COLO668 (cell line): ENCODE results near the gene PCDHA8.
"Not testable (repeated sequence)": the region's sequence is repeated elsewhere in the genome, so short reads cannot be mapped to it uniquely, and the experiment has no call there.

Experiments
- DNase-seq: peaks from one replicate; lab custom pipeline; 2025; ENCODE audit not compliant: unreplicated experiment; lab: John Stamatoyannopoulos, UW

The PCDHA8 gene

DNA sequence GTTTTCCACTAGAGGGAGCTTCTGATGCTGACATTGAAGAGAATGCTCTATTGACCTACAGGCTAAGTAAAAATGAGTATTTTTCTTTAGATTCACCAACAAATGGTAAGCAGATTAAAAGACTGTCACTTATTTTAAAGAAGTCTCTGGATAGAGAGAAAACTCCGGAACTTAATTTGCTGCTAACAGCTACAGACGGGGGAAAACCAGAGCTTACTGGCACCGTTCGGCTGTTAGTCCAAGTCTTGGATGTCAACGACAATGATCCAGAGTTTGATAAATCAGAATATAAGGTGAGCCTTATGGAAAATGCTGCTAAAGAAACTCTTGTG is 28.5 kb downstream of the PCDHA8 start:
- DNase-seq, result no peak

DNA sequence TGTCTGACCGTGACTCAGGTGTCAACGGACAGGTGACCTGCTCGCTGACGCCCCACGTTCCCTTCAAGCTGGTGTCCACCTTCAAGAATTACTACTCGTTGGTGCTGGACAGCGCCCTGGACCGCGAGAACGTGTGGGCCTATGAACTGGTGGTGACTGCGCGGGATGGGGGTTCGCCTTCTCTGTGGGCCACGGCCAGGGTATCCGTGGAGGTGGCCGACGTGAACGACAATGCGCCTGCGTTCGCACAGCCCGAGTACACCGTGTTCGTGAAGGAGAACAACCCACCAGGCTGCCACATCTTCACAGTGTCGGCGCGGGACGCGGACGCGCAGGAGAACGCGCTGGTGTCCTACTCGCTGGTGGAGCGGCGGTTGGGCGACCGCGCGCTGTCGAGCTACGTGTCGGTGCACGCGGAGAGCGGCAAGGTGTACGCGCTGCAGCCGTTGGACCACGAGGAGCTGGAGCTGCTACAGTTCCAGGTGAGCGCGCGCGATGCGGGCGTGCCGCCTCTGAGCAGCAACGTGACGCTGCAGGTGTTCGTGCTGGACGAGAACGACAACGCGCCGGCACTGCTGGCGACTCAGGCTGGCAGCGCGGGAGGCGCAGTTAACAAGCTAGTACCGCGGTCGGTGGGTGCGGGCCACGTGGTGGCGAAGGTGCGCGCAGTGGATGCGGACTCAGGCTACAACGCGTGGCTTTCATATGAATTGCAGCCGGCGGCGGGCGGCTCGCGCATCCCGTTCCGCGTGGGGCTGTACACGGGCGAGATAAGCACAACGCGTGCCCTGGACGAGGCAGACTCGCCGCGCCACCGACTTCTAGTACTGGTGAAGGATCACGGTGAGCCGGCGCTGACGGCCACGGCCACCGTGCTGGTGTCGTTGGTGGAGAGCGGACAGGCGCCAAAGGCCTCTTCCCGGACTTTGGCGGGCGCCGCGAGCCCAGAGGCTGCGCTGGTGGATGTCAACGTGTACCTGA is 29.5 kb downstream of the PCDHA8 start:
- no peak for DNase-seq

DNA sequence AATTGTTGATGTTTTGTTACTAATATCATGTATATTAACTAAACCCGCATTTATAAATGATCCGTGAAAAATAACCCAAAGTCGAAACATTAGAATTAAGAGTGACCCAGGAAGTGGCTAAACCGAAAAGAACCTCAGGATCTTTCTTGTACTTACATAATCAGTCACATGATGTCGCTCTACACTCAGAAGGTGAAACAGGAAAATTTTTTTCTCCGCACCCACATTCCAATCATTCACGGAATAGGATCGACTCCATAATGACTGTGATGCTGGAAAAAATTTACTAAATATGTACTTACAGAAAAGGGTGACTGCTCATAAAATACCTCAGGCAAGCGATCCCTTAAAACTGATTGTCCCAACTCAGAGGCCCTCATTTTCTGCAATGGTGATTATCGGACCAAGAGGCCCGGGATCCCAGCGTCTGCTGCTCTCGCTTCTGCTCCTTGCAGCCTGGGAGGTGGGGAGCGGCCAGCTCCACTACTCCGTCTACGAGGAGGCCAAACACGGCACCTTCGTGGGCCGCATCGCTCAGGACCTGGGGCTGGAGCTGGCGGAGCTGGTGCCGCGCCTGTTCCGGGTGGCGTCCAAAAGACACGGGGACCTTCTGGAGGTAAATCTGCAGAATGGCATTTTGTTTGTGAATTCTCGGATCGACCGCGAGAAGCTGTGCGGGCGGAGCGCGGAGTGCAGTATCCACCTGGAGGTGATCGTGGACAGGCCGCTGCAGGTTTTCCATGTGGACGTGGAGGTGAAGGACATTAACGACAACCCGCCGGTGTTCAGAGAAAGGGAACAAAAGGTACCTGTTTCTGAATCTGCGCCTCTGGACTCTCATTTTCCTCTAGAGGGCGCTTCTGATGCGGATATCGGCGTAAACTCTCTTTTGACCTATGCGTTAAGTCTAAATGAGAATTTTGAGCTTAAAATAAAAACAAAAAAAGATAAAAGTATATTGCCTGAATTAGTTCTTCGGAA is 34.4 kb downstream of the PCDHA8 start, which contains the start of gene PCDHA12:
Gene PCDHA12, plus strand, starts transcription at position 224 of the 981 bp plus-strand sequence. Its CDS starts 165 bp downstream, at position 389.
- no peak for DNase-seq

DNA sequence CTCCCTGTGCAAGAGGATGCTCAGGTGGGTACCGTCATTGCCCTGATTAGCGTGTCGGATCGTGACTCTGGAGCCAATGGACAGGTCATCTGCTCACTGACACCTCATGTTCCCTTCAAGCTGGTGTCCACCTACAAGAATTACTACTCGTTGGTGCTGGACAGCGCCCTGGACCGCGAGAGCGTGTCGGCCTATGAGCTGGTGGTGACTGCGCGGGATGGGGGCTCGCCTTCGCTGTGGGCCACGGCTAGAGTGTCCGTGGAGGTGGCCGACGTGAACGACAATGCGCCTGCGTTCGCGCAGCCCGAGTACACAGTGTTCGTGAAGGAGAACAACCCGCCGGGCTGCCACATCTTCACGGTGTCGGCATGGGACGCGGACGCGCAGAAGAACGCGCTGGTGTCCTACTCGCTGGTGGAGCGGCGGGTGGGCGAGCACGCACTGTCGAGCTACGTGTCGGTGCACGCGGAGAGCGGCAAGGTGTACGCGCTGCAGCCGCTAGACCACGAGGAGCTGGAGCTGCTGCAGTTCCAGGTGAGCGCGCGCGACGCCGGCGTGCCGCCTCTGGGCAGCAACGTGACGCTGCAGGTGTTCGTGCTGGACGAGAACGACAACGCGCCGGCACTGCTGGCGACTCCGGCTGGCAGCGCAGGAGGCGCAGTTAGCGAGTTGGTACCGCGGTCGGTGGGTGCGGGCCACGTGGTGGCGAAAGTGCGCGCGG is 35.7 kb downstream of the PCDHA8 start:
- DNase-seq, result not testable (repeated sequence)

DNA sequence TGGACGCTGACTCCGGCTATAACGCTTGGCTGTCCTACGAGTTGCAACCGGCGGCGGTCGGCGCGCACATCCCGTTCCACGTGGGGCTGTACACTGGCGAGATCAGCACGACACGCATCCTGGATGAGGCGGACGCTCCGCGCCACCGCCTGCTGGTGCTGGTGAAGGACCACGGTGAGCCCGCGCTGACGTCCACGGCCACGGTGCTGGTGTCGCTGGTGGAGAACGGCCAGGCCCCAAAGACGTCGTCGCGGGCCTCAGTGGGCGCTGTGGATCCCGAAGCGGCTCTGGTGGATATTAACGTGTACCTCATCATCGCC is 36.2 kb downstream of the PCDHA8 start:
- no peak for DNase-seq

DNA sequence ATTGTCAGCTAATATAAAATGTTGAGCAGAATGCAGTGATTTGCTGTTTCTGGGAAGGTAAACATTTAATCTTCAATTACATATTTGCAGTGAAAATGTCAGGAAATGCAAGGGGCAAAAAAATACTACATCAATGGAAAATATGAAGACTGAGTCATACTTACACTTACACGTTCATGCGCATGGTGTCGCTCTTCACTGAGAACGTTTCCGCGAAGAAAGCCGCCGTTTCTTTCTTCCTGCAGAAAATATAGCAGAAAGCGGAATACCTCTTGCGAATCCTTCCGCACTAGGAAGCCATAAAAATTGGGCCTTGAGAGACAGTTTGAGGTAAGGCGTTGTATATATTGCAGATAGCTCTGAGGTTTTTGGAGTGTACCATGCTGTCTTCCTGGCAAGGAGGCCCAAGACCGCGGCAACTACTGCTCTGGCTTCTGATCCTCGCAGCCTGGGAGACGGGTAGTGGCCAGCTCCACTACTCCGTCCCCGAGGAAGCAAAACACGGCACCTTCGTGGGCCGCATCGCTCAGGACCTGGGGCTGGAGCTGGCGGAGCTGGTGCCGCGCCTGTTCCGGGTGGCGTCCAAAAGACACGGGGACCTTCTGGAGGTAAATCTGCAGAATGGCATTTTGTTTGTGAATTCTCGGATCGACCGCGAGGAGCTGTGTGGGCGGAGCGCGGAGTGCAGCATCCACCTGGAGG is 41.1 kb downstream of the PCDHA8 start, which contains the start of gene PCDHA13:
Gene PCDHA13, plus strand, starts transcription at position 236 of the 702 bp plus-strand sequence. Its CDS starts 145 bp downstream, at position 381.
- DNase-seq, result peak; percentile 47

DNA sequence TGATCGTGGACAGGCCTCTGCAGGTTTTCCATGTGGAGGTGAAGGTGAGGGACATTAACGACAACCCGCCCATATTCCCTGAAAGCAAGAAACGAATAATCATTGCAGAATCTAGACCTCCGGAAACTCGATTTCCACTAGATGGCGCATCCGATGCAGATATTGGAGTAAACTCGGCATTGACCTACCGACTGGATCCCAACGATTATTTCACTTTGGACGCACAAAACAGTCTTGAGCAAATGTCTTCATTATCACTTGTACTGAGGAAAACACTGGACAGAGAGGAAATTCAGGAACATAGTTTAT is 41.6 kb downstream of the PCDHA8 start:
- peak; percentile 45 for DNase-seq

DNA sequence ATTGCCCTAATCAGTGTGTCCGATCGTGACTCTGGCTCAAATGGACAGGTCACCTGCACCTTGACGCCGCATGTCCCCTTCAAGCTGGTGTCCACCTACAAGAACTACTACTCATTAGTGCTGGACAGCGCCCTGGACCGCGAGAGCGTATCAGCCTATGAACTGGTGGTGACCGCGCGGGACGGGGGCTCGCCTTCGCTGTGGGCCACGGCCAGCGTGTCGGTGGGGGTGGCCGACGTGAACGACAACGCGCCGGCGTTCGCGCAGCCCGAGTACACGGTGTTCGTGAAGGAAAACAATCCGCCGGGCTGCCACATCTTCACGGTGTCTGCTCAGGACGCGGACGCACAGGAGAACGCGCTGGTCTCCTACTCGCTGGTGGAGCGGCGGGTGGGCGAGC is 42.4 kb downstream of the PCDHA8 start:
- no peak for DNase-seq

DNA sequence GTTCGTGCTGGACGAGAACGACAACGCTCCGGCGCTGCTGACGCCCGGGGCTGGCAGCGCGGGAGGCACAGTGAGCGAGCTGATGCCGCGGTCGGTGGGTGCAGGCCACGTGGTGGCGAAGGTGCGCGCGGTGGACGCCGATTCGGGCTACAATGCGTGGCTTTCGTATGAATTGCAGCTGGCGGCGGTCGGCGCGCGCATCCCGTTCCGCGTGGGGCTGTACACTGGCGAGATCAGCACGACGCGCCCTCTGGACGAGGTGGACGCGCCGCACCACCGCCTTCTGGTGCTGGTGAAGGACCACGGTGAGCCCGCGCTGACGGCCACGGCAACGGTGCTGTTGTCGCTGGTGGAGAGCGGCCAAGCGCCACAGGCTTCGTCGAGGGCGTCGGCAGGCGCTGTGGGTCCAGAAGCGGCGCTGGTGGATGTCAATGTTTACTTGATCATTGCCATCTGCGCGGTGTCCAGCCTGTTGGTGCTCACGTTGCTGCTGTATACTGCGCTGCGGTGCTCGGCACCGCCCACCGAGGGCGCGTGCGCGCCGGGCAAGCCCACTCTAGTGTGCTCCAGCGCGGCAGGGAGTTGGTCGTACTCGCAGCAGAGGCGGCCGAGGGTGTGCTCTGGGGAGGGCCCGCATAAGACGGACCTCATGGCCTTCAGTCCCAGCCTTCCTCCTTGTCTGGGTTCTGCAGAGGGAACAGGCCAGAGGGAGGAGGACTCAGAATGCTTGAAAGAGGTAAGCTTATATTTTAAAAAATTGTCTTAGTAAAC is 43.1 kb downstream of the PCDHA8 start:
- no peak for DNase-seq
